ENCODE measurements around the gene SERPINA1. TPM values are rescaled to one million over a fixed set of nuclear protein-coding genes. Genes with fewer than 3 reads are reported as not detected.

Gene SERPINA1
- total and polyA plus RNA-seq, 7 donors = 1.9 to 134 (median 26.6) TPM

GRCh38 chr14:94380225-94381148, 7.9 kb downstream of the SERPINA1 start:
- H3K27ac ChIP-seq = no peak overlapping the region
- DNase-seq = peak; percentile 29
- H3K9me3 ChIP-seq = no peaks in the 10 kb centered on the region
- no peak overlapping the region for H3K4me3 ChIP-seq
- no peaks in the 10 kb centered on the region for H3K36me3 ChIP-seq
- intact Hi-C loops (cut with DNase I) = loop anchor here (1.0 kb wide), 1 partner anchor 16 kb away; no protein-coding TSS in a partner anchor
- H3K4me1 ChIP-seq = peaks cover 0 to 6% (median 0%) of the 10 kb centered on the region in 4 donors
- TF ChIP-seq EP300 (IDR thresholded peaks at IDR 0.05) = no peak
- TF ChIP-seq POLR2AphosphoS5 (IDR thresholded peaks at IDR 0.05) = no peak
- TF ChIP-seq POLR2A (IDR thresholded peaks at IDR 0.05) = no peak
- no peak for TF ChIP-seq CTCF (IDR thresholded peaks at IDR 0.05)
- no peaks in the 10 kb centered on the region for H3K27me3 ChIP-seq
- 89 to 91% methylated on average over 16 of the region's 16 CpGs for WGBS, 2 donors

- DNase-seq = peak; percentile 34
- Histone ChIP-seq H3K27me3 (no peaks in the 10 kb centered on the region), H3K27ac (no peak overlapping the region), H3K4me3 (no peak overlapping the region), H3K9me3 (no peaks in the 10 kb centered on the region), H3K36me3 (no peaks in the 10 kb centered on the region), H3K4me1 (peaks cover 0 to 5% (median 0%) of the 10 kb centered on the region in 4 donors)
- intact Hi-C loops (cut with DNase I) = loop anchor here (1.0 kb wide), 1 partner anchor 15 kb away; no protein-coding TSS in a partner anchor
- 81 to 84% methylated on average over 16 of the region's 16 CpGs for WGBS, 2 donors
- TF ChIP-seq CTCF (IDR thresholded peaks at IDR 0.05) (no peak), POLR2A (IDR thresholded peaks at IDR 0.05) (no peak), EP300 (IDR thresholded peaks at IDR 0.05) (no peak), POLR2AphosphoS5 (IDR thresholded peaks at IDR 0.05) (no peak)
Observed at GRCh38 chr14:94379291-94380224, 8.8 kb downstream of the SERPINA1 start.

GRCh38 chr14:94378527-94379290, 9.7 kb downstream of the SERPINA1 start:
- H3K9me3 ChIP-seq = no peaks in the 10 kb centered on the region
- TF ChIP-seq CTCF (IDR thresholded peaks at IDR 0.05) (no peak), POLR2A (IDR thresholded peaks at IDR 0.05) (no peak), POLR2AphosphoS5 (IDR thresholded peaks at IDR 0.05) (no peak), EP300 (IDR thresholded peaks at IDR 0.05) (no peak)
- H3K27me3 ChIP-seq = no peaks in the 10 kb centered on the region
- H3K4me3 ChIP-seq = no peak overlapping the region
- intact Hi-C loops (cut with DNase I) = no loop called here
- H3K36me3 ChIP-seq = no peaks in the 10 kb centered on the region
- H3K27ac ChIP-seq = no peak overlapping the region
- H3K4me1 ChIP-seq = no peaks in the 10 kb centered on the region
- peak; percentile 39 for DNase-seq
- WGBS, 2 donors = 84 to 89% methylated on average over 17 of the region's 17 CpGs

GRCh38 chr14:94377866-94378470, 10.4 kb downstream of the SERPINA1 start:
- Histone ChIP-seq H3K27me3 (no peaks in the 10 kb centered on the region), H3K4me1 (no peaks in the 10 kb centered on the region), H3K4me3 (no peak overlapping the region), H3K27ac (no peak overlapping the region), H3K9me3 (no peaks in the 10 kb centered on the region), H3K36me3 (no peaks in the 10 kb centered on the region)
- intact Hi-C loops (cut with DNase I) = no loop called here
- DNase-seq = peak; percentile 36
- 89% methylated on average over 6 of the region's 6 CpGs for WGBS, 2 donors
- TF ChIP-seq POLR2A (IDR thresholded peaks at IDR 0.05) (no peak), CTCF (IDR thresholded peaks at IDR 0.05) (no peak), POLR2AphosphoS5 (IDR thresholded peaks at IDR 0.05) (no peak), EP300 (IDR thresholded peaks at IDR 0.05) (no peak)

Measured in sigmoid colon (tissue), 7 donors.